Caki2 (cell line): ENCODE measurements around the gene CCDC181. TPM values are rescaled to one million over a fixed set of nuclear protein-coding genes. Genes with fewer than 3 reads are reported as not detected.
"Not testable (repeated sequence)": the region's sequence is repeated elsewhere in the genome, so short reads cannot be mapped to it uniquely, and the experiment has no call there.

Source experiments
- DNase-seq: peaks from one replicate; pipeline ENCODE4 v3.0.0-alpha.2; 2015; ENCODE audit warnings: low read depth
- in situ Hi-C: cut with HindIII; loops from 2 replicates; pipeline ENCODE4 v1.10.0; 2016; ENCODE audit warnings: low sequenced_read_pairs, low pct_unique_long_range_greater_than_20kb, mixed read lengths
- total RNA-seq: library from RNA; depleted of rRNA; stranded (reverse); fragments of >200 nt; shearing (Covaris generic); gene quantifications from 2 replicates; pipeline ENCODE4 v1.2.3, GENCODE V29; 2014; ENCODE audit warnings: low replicate concordance

Gene CCDC181
- total RNA-seq, 1 experiment from 2014 or later, result not detected

DNA sequence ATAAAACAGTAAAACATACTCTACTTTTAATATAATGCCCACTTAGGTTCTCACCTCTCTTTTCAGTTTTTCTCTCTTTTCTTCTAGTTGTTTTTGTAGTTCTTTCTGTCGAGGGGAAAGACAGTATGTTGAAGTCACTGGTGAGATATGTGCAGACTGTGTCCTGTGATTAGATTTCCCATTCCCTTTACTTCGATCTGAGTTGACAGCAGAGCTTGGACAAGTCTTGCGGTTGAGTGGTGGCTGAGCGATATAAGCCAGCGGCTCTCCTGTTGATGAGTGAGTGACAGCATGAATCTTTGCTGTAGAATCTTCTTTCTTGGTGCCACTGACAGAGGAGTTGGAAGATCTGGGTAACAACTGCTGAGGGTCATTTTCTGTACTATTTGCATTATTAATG lies 6.0 kb downstream of the CCDC181 start:
- in situ Hi-C loops, result no loop called here

GRCh38 chr1:169414952-169415351 lies 12.3 kb downstream of the CCDC181 start:
- DNase-seq, result no peak

More for the DNA sequence above, 6.0 kb downstream of the CCDC181 start:
- no peak for DNase-seq

GRCh38 chr1:169408340-169408739 lies 18.9 kb downstream of the CCDC181 start:
- in situ Hi-C loops, DNase-seq: not testable (repeated sequence)

More at GRCh38 chr1:169414952-169415351, 12.3 kb downstream of the CCDC181 start:
- in situ Hi-C loops, result no loop called here

DNA sequence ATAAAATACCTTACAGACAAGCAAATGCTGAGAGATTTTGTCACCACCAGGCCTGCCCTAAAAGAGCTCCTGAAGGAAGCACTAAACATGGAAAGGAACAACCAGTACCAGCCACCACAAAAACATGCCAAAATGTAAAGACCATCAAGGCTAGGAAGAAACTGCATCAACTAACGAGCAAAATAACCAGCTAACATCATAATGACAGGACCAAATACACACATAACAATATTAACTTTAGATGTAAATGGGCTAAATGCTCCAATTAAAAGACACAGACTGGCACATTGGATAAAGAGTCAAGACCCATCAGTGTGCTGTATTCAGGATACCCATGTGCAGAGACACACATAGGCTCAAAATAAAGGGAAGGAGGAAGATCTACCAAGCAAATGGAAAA lies 24.7 kb downstream of the CCDC181 start:
- DNase-seq, in situ Hi-C loops: not testable (repeated sequence)

- in situ Hi-C loops, result no loop called here
- no peak for DNase-seq
These were observed 31.3 kb downstream of the CCDC181 start for GRCh38 chr1:169395955-169396354.

GRCh38 chr1:169392406-169392805 lies 34.9 kb downstream of the CCDC181 start:
- in situ Hi-C loops, result no loop called here
- no peak for DNase-seq

- in situ Hi-C loops, result no loop called here
These were observed 37.0 kb downstream of the CCDC181 start for GRCh38 chr1:169390303-169390702.

DNA sequence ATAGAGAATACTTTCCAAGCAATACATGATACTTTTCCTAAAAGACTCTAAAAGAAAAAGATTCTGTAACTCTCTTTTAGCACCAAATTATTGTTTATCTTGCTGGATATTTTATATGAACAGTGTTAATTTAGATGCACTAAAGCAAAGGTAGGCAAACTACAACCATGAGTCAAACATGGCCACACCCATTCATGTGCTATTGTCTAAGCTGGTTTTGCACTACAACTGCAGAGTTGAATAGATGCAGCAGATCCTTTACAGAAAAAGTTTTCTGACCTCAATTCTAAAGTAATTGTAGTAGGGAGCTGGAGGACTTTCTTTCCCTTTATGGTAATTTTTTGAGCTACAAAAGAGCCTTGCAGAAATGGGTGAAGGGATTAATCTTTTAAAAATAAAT lies 39.9 kb downstream of the CCDC181 start:
- no peak for DNase-seq
- in situ Hi-C loops, result no loop called here

More at GRCh38 chr1:169390303-169390702, 37.0 kb downstream of the CCDC181 start:
- DNase-seq, result no peak

DNA sequence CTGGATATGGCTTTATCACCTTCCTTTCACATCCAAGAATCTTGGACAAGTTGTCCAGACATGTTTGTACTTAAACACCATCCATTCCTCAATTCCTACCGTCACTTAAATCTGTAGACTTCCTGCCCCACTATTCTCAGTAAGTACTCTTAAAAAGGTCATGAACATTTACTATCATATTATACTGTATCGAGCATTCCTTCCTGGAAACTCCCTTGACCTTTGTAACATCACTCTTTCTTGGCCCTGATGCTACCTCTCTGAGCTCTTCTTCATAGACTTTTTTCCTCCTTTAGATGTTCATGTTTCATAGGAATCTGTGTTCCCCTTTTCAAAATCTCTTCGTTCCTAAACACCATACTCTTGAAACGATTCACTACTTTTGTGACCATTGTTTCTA lies 43.8 kb downstream of the CCDC181 start:
- DNase-seq, result no peak
- in situ Hi-C loops, result no loop called here

DNA sequence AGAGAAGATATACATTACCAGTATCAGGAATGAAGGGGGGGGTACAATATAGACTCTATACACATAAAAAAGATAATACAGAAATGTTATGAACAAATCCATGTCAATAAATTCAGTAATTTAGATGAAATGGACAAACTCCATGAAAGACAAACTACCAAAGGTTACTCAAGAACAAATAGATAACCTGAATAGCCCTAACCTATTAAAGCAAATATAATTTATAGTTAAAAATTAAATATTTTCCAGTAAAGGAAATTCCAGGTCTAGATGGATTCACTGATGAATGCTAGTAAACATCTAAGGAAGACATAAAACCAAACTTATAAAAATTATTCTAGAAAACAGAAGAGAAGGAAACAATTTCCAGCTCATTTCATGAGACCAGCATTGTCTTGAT lies 46.1 kb downstream of the CCDC181 start:
- in situ Hi-C loops, result no loop called here
- no peak for DNase-seq

- no peak for DNase-seq
- in situ Hi-C loops, result no loop called here
These were observed 55.9 kb downstream of the CCDC181 start for GRCh38 chr1:169371404-169371803.

GRCh38 chr1:169368406-169368769 lies 58.9 kb downstream of the CCDC181 start:
- in situ Hi-C loops, result no loop called here
- no peak for DNase-seq

DNA sequence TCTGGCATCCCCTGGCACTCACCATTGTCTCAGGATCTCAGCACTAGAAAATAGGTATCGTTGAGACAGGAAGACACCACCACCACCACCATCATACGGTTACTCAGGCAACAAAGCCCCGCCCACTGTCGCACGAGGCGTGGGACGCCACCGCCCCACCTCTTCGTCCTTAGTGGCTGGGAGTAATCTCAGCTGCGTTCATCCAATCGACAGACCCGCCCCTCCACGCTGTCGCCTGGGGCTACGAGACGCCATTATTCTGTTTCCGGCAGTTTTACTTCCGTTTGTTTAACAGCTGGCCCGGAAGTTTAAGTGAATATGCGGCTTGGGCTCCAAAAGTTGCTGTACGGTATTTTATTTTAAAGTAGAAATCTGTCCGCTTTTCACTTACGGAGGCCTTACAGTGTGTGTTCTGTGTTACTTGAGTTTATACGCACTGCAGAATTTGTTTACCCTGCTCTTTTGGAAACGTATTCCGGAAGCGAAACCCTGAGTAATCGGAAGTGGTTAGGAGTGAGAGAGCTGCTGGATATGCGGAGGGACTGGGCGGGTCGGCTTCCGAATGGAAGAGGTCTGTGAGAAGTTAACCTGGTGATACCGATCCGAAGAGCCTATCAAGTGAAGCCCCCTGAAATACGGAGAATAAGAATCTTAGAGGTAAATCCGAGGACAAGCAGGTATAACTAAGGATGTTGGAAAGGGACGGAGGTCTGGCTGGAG lies 59.4 kb downstream of the CCDC181 start, which contains the start of the genes BLZF1 and NME7:
Gene BLZF1 (plus strand): TSS at position 510 of the 720 bp plus-strand sequence. CDS start 1,328 bp downstream, outside the sequence.
Gene NME7 (minus strand): TSS at position 112 of the 720 bp plus-strand sequence. CDS start 87 bp downstream, at position 25.
- in situ Hi-C loops, result no loop called here
- peak; percentile 97 for DNase-seq

GRCh38 chr1:169367096-169367685 lies 60.1 kb downstream of the CCDC181 start:
- no peak for DNase-seq
- in situ Hi-C loops, result no loop called here

DNA sequence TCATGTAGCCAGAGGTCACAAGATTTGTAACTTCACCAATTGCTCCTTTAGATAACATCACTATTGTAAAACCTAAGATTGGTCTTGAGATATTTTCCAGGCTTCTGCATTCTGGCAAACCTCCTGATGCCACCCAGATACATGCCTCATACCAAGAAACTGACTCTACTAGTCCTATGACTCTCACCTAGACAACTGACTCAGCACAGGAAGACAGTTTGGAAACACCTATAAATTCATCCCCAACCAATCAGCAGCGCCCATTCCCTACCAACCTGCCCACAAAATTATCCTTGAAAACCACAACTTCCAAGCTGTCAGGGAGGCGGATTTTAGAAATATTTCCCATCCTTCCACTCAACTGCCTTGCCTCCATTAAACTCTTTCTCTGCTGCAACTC lies 62.3 kb downstream of the CCDC181 start:
- in situ Hi-C loops, result no loop called here
- DNase-seq, result peak; percentile 43

DNA sequence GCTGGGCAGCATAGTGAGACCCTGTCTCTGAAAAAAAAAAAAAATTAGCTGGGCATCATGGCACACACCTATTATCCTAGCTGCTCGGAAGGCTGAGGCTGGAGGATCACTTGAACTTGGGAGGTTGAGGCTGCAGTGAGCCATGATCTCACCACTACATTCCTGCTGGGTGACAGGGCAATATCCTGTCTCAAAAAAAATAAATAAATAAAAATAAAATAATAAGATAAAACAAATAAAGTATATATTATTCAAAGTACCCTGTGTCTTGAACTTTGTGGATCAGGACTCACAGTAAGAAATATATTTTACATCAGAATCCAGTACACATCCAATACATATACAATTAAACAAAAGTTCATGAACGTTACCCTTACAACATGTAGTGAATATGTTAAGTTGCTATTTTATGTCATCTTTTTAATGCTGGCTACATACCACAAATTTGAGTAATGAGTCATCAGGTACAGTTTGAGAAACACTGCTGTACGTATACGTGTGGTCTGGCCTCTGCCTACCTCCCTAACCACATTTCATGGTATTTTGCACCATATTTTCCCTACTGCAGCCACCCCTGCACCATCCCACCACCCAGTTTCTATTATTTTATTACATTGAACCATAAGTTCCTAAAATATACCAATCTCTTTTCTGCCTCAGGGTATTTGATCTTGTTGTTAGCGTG lies 64.1 kb downstream of the CCDC181 start:
- in situ Hi-C loops, result no loop called here
- DNase-seq, result peak; percentile 37

DNA sequence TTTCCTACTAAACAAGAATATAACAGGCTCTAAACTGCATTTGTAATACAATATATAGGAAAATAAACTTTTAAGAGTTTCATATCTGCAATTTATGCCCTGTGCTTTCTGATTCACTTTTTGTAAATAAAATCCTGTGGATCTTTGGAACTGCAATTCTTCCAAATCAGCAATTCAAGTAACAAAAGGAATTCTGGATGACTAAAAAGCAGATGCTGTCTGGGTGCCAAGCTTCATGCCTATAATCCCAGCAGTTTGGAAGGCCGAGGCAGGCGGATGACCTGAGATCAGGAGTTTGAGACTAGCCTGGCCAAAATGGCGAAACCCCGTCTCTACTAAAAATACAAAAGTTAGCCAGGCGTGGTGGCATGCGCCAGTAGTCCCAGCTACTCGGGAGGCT lies 66.0 kb downstream of the CCDC181 start:
- in situ Hi-C loops, result no loop called here
- DNase-seq, result no peak

- in situ Hi-C loops, result no loop called here
- no peak for DNase-seq
These were observed 66.9 kb downstream of the CCDC181 start for GRCh38 chr1:169360415-169360814.

GRCh38 chr1:169348383-169349036 lies 78.8 kb downstream of the CCDC181 start:
- in situ Hi-C loops, result no loop called here
- DNase-seq, result peak; percentile 25
